Fibroblast of lung (primary cell): ENCODE results near the gene CDC42EP1.

ENCODE experiments used
- CTCF ChIP-seq, 2 donors: IDR thresholded peaks in 1 of 2; conservative IDR thresholded peaks in 1 of 2; 1 replicate in 1 of 2; 2 replicates in 1 of 2; pipeline ENCODE4 v1.5.1; 2011 to 2012; ENCODE audit warnings: low read length in 2 of 2, control low read depth in 1 of 2, inconsistent platforms in 1 of 2, low read depth in 1 of 2, mild to moderate bottlenecking in 1 of 2
- EZH2 ChIP-seq: IDR thresholded peaks from 2 replicates; pipeline ENCODE4 v1.5.1; 2012; ENCODE audit warnings: low read length, control low read depth, mild to moderate bottlenecking; ENCODE audit errors: missing control alignments

DNA sequence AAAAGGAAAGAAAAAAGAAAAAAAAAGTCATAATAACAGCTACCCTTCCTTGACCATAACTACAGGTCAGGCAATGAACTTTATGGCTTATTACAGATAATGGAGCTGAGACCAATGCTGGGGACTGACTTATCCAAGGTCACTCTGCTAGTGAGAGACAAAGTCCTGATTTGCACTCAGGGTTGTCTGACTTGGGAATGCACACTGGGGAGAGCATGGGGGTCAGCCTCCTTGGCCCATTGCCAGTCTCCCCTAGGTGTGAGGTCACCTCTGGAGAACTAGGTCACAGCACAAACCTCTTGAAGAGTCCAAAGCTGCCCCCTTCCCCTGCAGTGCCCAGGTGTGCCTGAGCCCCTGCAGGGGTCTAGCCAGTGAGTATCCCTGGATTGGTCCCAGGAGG lies 5.3 kb upstream of the CDC42EP1 start:
- TF ChIP-seq CTCF (conservative IDR thresholded peaks at IDR 0.05 in 1 of 2, IDR thresholded peaks at IDR 0.05 in 1 of 2; ENCODE audit: low read depth in 1 of 2, low read length in 2 of 2) (no peak), EZH2 (no peak)
